GM23248 (cell line): ENCODE measurements around the gene KCNK17.

ENCODE experiments used
- EZH2 ChIP-seq: fragments of 200-600 bp; sonication (generic); IDR thresholded peaks from 2 replicates; pipeline ENCODE4 v1.6.1; 2018; ENCODE audit warnings: antibody characterized with exemption, mild to moderate bottlenecking; ENCODE audit not compliant: insufficient read depth, poor library complexity, severe bottlenecking
- EZH2phosphoT487 ChIP-seq: fragments of 200-600 bp; sonication (generic); IDR thresholded peaks from 2 replicates; pipeline ENCODE4 v1.6.1; 2018; ENCODE audit warnings: antibody characterized with exemption, moderate library complexity, mild to moderate bottlenecking, low read depth; ENCODE audit not compliant: insufficient read depth

DNA sequence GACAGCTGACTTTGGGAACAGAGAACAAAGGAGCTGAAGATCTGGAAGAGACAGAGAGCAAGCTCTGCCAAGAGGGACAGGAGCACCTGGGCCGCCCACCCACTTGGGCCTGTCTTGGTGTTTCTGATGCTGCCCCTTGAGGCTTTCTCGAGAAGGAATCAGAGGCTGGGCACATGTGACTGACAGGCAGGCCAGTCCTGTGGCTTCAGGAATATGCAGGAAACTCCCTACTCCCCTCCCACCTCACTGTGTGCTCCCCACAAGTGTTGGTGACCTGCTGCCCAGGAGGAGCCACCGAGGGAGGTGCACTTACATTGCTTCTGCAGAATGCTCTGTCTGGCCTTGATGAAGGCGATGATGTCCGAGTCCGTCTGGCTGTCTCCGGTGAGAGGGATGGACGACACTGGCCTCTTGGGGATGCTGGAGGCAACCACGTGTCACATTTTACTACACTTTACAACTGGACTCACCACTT is 29.2 kb upstream of the KCNK17 start:
- no peak for TF ChIP-seq EZH2
- no peak for TF ChIP-seq EZH2phosphoT487
